Measurements from ENCODE around the gene PLCG1.

PLCG1 gene

DNA sequence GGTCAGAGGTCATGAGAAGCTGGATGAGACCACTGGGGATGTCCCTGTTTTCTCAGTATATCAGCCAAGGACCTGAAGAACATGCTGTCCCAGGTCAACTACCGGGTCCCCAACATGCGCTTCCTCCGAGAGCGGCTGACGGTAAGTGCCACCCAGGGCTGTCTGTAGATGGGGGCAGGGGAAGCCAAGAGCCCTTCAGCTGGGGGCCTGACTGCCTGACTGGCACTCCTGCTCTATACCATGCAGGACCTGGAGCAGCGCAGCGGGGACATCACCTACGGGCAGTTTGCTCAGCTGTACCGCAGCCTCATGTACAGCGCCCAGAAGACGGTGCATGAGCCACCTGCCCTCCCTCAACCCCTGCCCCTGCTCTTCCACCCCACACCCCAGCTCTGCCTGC lies 25.1 kb downstream of the PLCG1 start:
- TF ChIP-seq, protein P1, sequence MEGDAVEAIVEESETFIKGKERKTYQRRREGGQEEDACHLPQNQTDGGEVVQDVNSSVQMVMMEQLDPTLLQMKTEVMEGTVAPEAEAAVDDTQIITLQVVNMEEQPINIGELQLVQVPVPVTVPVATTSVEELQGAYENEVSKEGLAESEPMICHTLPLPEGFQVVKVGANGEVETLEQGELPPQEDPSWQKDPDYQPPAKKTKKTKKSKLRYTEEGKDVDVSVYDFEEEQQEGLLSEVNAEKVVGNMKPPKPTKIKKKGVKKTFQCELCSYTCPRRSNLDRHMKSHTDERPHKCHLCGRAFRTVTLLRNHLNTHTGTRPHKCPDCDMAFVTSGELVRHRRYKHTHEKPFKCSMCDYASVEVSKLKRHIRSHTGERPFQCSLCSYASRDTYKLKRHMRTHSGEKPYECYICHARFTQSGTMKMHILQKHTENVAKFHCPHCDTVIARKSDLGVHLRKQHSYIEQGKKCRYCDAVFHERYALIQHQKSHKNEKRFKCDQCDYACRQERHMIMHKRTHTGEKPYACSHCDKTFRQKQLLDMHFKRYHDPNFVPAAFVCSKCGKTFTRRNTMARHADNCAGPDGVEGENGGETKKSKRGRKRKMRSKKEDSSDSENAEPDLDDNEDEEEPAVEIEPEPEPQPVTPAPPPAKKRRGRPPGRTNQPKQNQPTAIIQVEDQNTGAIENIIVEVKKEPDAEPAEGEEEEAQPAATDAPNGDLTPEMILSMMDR (IDR thresholded peaks at IDR 0.05; ENCODE audit: control insufficient read depth, extremely low read depth, insufficient read depth), result no peak
- no peak for DNase-seq (ENCODE audit: low read depth)
- H3K4me3 ChIP-seq (ENCODE audit: low read depth, low read length), result no peak overlapping the region

DNA sequence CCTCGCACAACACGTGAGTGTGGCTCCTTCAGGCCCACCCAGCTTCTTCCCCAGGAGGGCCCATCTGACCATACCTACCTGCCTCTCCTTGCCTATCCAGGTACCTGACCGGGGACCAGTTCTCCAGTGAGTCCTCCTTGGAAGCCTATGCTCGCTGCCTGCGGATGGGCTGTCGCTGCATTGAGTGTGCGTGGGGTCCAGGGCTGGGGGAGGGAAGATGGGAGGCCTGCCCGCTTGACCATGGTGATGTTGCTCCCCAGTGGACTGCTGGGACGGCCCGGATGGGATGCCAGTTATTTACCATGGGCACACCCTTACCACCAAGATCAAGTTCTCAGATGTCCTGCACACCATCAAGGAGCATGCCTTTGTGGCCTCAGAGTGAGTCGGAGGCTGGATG lies 26.5 kb downstream of the PLCG1 start:
- DNase-seq (ENCODE audit: low read depth), result no peak
- TF ChIP-seq, protein P1 (IDR thresholded peaks at IDR 0.05; ENCODE audit: control insufficient read depth, extremely low read depth, insufficient read depth), result no peak
- H3K4me3 ChIP-seq (ENCODE audit: low read depth, low read length), result no peak overlapping the region

DNA sequence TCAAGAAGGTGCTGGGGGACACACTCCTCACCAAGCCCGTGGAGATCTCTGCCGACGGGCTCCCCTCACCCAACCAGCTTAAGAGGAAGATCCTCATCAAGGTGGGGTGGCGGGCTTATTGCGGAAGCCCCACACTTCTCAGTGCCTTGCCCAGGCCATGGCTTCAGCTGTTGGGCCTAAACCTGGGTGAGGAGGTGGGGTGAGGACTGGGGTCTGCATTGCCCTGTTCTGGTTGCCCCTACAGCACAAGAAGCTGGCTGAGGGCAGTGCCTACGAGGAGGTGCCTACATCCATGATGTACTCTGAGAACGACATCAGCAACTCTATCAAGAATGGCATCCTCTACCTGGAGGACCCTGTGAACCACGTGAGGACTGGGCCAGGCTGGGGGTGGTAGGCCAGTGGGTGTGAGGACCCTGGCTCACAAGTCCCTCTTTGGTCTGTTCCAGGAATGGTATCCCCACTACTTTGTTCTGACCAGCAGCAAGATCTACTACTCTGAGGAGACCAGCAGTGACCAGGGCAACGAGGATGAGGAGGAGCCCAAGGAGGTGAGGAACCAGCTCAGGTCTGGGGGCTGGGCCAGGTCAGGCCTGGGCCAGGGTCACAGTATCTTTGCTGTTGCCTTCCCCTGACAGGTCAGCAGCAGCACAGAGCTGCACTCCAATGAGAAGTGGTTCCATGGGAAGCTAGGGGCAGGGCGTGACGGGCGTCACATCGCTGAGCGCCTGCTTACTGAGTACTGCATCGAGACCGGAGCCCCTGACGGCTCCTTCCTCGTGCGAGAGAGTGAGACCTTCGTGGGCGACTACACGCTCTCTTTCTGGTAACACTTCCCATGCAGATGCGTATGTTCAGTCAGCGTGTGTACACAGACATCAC lies 27.9 kb downstream of the PLCG1 start:
- no peak for DNase-seq (ENCODE audit: low read depth)
- H3K4me3 ChIP-seq (ENCODE audit: low read depth, low read length), result no peak overlapping the region
- TF ChIP-seq, protein P1 (IDR thresholded peaks at IDR 0.05; ENCODE audit: control insufficient read depth, extremely low read depth, insufficient read depth), result no peak

DNA sequence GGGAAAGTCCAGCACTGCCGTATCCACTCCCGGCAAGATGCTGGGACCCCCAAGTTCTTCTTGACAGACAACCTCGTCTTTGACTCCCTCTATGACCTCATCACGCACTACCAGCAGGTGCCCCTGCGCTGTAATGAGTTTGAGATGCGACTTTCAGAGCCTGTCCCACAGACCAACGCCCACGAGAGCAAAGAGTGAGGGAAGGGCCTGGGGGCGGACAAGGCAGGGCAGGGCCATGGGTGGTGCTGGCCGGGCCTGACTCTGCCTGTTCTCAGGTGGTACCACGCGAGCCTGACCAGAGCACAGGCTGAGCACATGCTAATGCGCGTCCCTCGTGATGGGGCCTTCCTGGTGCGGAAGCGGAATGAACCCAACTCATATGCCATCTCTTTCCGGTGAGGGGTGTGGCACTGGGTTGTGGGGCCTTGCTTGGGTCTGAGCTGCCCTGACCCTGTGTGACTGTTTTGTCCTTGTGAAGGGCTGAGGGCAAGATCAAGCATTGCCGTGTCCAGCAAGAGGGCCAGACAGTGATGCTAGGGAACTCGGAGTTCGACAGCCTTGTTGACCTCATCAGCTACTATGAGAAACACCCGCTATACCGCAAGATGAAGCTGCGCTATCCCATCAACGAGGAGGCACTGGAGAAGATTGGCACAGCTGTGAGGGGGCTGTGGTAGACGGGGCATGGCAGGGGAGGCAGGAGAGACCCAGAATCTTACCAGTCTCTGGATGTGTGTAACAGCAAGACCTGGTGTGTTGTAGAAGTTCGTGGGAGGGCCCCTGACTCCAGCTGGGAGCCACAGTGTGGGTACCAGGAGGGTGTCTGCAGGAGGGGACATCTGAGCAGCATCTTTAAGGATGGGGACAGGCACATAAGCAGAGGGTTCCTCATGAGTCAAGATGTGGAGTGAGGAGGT lies 29.1 kb downstream of the PLCG1 start:
- DNase-seq (ENCODE audit: low read depth), result no peak
- TF ChIP-seq, protein P1 (IDR thresholded peaks at IDR 0.05; ENCODE audit: control insufficient read depth, extremely low read depth, insufficient read depth), result no peak
- no peak overlapping the region for H3K4me3 ChIP-seq (ENCODE audit: low read depth, low read length)

DNA sequence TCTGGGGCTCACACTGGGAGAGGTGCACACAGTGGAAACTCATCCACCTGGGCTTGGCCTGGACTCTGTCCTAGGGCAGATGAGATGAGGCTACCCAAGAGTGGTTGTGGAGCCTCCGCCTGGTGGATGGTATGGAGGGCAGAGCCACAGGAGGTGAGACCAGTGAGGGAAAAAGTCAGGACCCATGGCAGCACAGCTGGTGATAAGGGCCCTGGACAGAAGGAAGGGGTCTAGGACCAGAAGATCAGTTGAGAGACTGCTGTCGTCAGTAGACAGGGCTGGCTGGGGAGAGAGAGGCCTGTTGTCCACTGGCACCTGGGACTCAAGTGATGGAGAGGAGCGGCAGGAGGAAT lies 29.8 kb downstream of the PLCG1 start:
- no peak overlapping the region for H3K4me3 ChIP-seq (ENCODE audit: low read depth, low read length)
- TF ChIP-seq, protein P1 (IDR thresholded peaks at IDR 0.05; ENCODE audit: control insufficient read depth, extremely low read depth, insufficient read depth), result no peak
- no peak for DNase-seq (ENCODE audit: low read depth)

DNA sequence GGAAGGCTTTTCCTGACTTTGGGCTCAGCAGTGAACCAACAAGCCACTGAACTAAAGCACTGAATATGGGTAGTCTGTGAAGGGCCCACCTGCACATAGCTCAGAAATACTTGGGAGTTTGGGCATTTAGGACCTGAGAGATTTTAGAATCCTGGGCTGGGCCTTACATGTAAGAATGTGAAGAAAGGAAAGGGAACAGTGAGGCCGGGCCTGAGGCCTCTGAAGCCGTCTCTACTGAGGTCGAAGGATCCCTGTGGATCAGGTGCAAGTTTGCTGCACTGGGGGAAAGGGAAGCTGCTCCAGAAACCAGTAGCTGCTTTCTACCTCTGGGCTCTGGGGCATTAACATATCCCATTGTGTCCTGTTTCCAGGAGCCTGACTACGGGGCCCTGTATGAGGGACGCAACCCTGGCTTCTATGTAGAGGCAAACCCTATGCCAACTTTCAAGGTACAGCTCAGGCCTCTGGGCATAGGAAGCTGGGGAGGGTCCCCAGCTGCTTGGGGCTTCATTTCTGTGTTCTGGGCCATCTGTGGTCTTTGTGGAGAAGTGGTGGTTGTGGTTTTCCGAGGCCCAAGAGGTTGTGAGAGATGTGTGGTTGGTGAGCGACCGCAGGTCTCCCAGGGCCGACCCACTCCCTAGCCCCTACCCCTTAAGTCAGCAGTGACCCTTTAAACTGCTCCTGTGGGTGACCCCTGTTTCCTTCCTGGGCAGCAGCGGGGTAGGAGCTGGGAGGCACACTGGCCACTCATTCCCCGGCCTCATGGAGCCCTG lies 30.3 kb downstream of the PLCG1 start:
- TF ChIP-seq, protein P1 (IDR thresholded peaks at IDR 0.05; ENCODE audit: control insufficient read depth, extremely low read depth, insufficient read depth), result no peak
- DNase-seq (ENCODE audit: low read depth), result no peak

More for the DNA sequence above, 30.3 kb downstream of the PLCG1 start:
- H3K4me3 ChIP-seq (ENCODE audit: low read depth, low read length), result no peak overlapping the region

All from LNCaP clone FGC (cell line).